CD1c-positive myeloid dendritic cell (primary cell): ENCODE measurements around the gene CDT1.
"Not testable (repeated sequence)": the region's sequence is repeated elsewhere in the genome, so short reads cannot be mapped to it uniquely, and the experiment has no call there.

Experiments used
- DNase-seq: peaks from one replicate; pipeline ENCODE4 v3.0.0-alpha.2; 2016; ENCODE audit errors: extremely low spot score

CDT1 gene

DNA sequence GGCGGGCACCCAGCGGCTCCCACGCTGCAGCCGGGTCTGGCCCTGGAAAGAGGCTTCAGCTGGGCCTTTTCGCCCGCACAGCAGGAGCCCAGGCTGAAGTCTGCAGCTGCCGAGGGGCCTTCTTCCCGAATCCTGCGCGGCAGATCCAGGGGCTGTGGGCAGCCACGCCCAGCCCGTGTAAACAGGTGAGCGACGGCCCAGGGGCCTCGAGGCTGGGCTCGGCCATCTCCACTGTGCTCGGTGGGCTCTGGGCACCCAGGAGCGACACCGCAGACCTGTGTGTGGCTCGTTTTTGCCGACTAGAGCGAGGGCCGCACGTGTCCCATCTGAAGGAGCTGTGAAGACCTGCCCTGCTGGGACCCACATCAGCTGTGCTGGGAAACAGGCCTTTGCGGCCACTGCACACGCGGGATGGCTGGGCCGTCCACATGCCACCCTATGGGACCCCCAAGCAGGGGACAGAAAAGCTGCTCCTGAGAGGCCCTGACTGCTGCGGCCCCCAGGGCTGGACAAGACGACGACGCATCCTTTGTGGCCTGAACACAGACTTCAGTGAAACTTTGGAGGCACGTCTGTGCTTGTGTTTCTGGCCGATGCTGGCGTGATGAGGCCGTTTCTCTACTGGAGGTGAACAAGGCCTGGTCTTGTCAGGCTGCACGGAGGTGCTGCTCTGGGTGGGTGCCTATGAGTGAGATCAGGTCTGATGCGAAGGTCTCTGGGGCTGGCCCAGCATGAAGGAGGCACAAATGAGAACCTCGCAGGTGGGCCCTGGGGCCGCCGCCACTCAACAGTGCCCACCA is 13.3 kb downstream of the CDT1 start:
- DNase-seq, result no peak

DNA sequence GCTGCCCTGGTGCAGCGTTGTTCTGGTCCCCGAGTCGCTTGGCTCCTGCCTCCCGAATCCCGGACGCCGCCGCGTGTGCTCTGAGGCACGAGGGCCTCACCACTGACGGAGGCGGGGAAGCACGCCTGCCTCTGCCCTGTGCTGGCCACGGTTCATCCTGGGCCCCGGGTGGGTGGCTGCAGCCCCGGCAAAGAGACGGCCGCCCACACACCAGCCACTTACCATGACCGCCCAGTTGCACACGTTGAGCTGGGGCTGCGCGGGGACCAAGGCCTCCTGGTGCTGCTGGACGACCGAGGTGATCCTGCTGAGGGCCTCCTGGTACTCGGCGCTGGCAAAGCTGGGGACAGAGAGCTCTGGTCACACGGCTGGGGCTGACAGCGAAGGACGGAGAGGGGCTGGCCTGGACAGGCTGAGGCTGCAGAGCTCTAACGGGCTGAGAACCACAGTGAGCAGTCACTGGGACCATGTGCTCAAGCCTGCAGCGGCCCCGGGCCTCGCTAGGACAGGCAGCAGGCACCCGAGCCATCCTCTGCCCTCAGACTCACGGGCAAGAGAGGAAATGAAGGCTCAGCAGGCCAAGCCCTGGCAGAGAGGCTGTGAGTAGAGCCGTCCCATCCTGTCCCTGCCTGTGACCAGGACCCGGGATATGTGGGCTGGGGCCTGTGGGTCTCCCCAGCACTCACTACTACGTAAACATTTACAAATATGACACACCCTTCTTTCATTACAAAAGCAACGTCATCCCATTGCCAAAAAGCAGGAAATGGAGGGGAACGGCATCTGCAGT is 14.4 kb downstream of the CDT1 start:
- DNase-seq, result no peak

DNA sequence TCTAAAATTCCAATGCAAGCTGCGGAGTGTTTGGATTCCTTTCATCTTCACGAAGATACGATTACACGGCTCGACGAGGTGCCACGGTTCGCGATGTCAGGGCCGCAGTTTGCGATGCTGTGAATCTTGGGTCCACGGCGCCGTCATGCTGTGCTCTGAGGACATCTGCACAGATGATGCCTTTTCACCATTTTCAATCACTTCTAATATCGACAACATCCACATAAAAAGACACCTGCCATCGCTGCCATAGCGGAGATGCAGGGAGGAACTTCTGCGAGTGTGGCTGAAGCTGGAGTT is 14.9 kb downstream of the CDT1 start:
- DNase-seq, result no peak

DNA sequence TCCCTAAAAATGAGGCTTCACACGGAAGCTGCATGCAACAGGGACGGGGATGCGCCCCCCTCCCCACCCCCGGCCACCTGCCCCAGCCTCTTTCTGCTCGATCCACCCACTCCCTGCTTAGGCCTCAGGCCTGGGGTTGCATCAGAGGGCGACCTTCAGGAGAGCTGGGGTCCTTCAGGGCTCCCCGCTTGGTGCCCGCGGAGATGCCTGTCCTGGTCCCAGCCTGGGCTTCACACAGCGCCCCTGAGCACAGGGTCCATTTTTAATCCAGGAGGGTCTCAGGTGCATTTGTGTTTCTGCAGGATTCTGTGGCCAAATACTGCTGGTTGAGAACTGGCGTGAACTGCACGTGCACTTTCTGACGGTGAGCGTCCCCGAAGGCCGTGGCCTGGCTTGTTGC is 15.5 kb downstream of the CDT1 start:
- DNase-seq, result no peak

DNA sequence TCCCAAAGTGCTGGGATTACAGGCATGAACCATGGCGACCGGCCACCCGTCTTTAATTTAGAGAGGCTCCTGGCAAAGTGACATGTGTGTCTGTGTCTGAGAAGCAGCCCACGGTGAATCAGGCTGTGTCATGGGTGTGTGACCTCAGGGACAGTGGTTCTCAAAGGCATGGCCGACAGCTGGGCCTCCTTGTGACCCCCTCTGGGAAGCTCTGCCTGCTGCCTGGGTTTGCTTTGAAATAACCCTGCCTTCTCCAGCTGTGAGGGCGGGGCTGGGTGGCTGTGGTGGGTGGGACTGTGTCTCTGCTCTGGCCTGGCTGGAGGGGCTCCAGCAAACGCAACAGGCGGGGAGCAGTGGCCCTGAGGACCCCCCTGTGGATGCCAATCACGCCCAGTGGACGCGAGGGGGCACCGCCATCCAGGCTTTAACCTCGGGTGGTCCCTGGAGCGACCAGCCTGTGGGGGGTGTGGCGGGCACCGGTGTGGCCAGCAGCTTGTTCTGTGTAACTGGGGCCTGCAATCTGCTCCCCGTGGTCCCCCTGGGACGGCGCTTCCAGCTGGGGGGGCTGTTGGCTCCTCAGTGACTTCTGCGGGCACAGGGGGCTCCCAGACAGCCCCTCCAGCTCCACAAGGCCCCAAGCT is 16.9 kb downstream of the CDT1 start:
- no peak for DNase-seq

DNA sequence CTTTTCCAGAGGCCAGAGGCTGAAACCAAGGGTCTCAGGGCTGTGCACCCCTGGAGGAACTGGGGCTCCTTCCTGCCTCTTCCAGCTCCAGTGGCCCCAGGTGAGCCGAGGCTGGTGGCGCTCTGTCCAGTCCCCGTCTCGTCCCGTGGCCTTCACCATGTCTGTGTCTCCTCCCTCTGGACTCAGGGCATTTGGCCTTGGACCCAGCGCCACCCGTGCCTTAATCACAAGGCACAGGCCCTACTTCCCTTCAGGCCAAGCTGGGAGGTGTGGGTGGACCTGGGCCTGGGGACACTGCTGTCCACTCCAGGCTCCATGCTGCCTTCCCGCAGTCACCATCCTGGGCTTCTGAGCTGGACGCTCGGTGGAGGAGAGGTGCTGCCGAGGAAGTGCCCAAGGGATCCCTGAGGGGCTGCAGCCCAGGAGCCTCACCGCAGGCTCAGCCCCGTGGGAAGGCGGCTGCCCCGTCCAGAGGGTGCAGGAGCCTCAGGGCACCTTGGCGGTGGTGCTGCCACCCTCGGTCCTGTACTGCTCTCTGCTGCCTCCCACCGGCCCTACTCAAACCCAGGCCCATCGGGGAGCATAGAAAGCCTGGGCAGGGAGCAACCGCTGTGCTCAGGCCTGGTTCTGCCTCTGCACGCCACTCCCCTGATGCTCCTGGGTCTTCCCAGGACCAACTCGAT is 17.7 kb downstream of the CDT1 start:
- no peak for DNase-seq

DNA sequence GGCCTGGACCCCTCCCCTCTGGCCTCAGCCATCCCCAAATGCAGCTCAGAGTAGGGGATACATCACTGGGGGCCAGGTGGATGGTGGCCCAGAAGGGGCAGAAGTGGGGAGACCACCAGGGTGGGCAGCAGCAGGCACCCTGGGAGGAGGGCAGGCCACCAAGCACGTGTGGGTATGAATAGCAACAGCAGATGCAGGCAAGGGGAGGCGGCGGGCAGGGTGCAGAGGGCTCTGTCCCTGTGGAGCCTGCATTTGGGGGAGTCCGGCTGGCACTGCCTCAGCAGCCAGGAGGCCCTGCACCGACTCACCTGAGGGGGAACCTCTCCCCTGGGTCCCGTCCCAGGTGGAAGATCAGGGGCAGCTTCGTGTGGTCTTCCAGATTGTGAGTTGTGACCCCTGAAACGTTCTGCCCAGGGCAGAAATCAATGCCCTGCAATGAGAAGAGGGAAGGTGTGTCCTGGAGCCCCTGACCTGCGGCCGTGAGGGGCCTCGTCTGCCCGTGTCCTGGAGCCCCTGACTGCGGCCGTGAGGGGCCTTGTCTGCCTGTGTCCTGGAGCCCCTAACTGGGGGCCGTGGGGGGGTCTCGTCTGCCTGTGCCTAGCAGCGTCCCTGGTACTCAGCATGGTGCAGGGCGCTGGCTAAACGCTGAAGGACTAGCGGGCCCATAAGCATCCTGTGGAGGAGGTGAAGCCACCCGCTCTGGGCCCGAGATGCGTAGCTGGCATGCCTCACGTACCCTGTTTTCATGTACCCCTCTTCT is 18.9 kb downstream of the CDT1 start:
- DNase-seq, result no peak

DNA sequence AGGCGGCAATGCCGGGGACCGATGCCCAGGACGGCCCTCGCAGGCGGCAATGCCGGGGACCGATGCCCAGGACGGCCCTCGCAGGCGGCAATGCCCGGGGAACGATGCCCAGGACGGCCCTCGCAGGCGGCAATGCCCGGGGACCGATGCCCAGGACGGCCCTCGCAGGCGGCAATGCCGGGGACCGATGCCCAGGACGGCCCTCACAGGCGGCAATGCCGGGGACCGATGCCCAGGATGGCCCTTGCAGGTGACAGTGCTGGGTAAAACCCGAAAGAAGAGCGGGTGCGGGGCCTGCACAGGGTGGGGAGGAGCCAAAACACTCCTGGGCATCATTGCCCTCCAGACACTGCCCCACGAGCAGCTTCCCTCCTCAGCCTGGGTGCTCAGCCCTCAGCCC is 20.1 kb downstream of the CDT1 start:
- not testable (repeated sequence) for DNase-seq

DNA sequence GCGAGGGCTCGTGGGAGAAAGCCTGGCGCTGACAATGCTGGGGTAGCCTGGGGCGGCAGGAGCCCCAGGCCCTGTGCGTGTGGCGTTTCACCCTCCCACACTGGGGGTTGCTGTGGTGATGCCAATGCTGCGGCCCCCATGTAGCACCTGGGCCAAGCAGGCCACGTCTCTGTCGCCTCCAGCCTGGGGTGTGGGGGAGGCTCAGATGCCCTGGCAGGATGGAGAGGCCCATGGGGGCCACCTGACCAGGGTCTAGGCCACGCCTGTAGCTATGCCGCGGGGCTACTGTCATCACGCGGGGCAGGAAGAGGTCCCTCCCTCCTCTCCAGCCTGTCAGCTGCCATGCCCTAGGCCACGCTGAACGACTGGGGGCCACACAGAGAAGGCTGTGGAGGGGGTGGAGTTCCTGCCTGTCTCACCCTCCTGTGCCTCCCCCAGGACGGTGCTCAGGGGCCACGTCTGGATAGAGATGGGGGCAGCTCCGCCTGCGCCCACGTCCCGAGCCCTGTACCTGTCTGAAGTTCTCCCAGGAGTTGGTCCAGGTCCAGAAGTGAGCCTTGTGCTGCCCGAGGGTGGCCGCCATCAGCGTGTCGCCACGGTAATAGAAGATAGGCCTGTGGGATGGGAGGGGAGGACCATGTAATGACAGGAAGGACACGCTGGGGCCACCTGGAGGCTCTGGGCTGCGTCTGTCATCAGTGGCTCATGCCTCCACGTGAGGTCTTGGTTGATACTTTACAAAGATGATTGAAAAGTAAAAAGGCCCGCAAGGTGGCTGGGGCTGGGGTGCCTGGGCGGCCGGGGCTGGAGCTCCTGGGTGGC is 20.9 kb downstream of the CDT1 start:
- no peak for DNase-seq

DNA sequence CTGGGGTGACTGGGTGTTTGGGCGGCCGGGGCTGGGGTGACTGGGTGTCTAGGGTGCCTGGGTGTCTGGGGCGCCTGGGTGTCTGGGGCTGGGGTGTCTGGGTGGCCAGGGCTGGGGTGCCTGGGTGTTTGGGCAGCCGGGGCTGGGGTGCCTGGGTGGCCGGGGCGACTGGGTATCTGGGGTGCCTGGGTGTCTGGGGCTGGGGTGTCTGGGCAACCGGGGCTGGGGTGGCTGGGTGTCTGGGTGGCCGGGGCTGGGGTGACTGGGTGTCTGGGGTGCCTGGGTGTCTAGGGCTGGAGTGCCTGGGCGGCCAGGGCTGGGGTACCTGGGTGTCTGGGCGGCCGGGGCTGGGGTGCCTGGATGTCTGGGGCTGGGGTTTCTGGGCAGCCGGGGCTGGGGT is 21.6 kb downstream of the CDT1 start:
- no peak for DNase-seq

DNA sequence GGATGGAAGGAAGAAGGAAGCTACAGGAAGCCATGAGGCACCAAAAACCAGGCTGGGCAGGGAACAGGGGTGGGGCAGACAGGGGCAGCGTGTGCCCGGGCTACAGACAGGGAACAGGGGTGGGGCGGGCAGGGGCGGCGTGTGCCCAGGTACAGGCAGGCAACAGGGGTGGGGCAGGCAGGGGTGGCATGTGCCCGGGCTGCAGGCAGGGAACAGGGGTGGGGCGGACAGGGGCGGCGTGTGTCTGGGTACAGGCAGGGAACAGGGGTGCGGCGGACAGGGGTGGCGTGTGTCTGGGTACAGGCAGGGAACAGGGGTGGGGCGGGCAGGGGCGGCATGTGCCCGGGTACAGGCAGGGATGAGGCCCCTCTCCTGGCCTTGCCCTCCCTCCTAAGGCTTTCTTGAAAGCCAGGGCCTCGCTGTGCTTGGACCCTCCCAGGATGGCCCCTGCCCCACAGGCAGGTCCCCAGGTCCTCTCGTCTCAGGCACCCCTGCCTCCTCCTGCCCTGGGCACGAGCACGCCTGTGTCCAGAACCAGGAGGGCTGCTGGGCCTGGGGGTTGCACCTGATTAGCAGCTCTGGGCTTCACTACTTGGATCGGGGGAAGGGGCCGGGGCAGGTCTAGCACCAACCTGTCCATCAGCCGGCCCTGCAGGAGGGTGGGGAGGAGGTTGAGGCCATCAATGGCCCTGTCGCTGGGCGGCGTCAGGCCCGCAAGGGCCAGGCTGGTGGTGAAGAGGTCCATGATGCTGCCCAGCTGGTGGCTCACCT is 22.7 kb downstream of the CDT1 start:
- no peak for DNase-seq

DNA sequence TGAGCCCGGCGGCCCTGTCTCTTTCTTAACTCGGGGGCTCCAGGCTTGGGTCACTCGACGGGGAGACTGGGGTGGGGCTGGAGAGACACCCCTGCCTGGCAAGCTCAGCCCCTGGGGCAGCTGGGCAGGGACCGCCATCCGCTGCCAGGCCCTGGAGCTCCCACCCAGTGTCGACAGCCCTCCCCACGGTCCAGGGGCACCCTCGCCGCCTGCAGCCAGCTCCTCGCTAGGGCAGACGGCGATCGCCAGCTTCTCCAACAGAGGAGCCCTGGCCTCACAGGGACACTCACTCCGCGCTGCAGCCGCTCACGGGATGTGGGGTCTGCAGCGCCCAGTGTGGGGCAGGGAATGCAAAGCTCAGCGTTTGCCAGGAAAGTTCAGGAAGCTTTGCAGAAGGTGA is 24.1 kb downstream of the CDT1 start:
- no peak for DNase-seq

DNA sequence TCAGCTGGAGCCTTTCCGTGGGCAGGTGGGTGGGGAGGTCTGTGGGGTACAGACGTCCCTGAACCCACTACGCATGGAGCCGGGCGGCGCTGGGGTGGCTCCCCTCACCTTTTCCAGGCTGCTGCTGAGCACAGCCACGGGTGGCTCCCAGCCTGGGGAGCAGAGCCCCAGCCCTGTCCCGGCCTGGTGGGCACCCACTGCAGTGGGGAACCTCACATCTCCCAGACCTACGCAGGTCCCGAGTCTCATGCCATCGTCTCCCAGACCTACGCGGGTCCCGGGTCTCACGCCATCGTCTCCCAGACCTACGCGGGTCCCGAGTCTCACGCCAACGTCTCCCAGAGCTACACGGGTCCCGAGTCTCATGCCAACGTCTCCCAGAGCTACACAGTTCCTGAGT is 25.1 kb downstream of the CDT1 start:
- no peak for DNase-seq

DNA sequence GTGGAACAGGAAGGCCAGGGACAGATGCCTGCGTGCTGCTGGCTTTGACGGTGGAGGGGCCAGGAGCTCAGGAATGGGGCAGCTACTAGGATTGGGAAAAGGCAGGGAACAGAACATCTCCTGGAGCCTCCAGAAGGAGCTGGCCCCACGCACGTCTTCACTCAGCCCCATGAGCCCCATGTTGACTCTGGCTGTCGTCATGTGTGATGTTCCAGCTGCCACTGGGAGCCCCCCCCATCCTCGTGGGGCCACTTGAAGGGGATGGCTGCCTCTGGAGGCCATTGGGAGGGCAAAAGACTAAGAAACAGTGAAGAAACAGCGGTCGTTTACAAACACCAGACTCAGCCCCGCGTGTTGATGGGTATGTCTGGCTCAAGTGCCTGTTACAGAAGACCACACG is 26.7 kb downstream of the CDT1 start:
- no peak for DNase-seq

DNA sequence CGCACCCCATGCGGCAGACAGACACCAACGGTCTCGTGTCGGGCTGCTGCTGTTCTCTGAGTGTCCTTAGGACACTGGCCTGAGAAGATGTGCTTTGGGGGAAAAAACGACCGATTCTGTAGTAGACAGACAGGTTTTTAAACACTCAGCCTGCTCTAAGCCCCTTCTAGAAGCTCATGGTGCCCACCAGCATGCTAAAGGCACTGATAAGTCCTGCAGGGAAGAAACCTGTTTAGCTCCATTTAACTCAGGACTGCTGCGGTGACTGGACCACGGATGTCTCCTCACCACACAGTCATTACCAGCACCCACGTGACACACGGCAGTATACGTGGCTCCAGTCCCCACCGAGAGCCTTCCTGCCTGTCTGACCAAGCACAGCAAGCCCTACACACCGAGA is 27.2 kb downstream of the CDT1 start:
- no peak for DNase-seq

DNA sequence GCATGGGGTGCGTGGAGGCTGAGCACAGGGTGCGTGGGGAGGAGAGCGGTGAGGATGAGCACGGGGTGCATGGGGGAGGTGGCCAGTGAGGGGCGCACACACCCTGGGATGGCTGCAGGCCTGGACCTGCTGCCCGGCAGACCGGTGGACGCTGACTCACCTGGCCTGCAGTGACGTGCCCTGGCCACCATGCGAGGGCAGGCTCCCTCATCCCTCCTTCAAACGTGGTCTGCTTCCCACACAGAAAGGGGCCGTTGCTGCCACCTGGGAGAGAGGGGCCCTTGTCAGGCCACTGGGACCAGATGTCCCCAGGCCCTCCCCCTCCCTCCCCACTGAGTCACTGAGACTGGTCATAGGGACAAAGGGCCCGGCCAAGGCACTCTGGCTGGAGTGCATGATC is 28.2 kb downstream of the CDT1 start:
- no peak for DNase-seq

DNA sequence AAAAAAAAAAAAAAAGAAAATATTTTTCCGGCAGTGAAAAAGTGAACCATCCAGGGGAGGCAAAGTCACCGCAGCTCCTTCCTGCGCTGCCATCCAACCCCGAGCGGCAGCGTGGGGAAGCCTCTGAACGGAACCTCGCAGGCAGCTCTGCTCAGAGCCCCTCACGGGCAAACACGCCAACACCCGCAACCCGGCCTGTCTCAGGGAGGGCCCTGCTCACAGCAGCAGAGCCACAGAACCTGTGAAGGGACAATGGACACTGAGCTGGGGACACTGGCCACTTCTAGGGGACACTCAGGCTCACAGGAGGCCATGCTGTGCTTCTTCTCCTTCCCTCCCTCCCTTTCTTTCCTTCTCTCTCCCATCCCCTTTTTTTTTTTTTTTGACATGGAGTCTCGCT is 29.5 kb downstream of the CDT1 start:
- DNase-seq, result no peak

DNA sequence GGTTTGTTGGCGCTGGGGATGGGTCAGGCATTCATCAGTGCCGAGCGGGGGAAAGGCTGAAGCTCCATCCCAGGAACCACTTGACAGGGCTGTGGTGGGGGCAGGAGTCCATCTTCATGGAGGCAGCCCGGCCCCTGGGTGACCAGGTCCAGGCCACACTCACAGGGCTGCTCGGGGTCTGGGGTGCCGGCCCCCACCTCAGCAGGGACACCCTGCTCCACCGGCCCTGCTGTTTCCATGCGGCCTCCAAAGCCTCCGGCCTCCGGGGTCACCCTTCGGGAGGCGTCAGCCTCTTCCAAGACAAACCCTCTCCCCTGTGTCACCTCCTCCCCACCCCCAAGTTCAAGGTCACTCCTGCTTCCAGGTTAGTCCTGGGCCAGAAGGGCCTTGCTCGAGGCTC is 31.1 kb downstream of the CDT1 start:
- no peak for DNase-seq

DNA sequence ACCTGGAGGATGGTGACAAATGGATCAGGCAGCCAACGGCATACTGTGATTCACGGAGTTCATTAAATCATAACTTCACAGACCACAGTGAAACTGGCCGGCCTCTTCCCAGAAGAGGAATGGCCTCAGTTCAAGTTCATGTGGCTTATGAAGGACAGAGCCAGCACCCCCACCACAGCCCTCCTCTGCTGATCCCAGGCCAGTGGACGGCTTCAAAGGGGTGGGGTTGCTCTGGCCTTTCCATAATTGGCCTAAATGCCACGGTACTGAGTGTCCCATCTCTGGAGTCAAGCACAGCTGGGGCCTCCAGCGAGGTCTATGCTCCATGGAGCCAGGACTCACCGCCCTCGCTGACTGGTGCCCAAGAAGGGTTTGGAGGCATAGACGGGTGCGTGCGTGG is 31.8 kb downstream of the CDT1 start:
- no peak for DNase-seq

DNA sequence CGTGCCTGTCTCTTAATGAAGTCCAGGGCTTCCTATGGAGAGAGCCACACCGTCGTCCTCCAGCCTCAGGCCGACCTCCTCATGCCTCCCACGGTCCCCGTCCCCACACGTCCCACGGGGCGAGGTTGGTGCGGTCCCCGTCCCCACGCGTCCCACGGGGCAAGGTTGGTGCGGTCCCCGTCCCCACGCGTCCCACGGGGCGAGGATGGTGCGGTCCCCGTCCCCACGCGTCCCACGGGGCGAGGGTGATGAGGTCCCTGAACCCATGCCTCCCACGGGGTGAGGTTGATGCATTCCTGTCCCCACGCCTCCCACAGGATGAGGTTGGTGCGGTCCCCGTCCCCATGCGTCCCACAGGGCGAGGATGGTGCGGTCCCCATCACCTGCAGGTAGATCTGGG is 32.2 kb downstream of the CDT1 start:
- no peak for DNase-seq
